Gastrocnemius medialis (tissue), 4 donors: ENCODE results near the gene GAB1. TPM values are rescaled to one million over a fixed set of nuclear protein-coding genes. Genes with fewer than 3 reads are reported as not detected.
A peak's percentile ranks its signal among the peaks of the same experiment; 100 is the strongest.

Source experiments
- ATAC-seq, 2 donors: fragments of 150-250 bp; one replicate each; pipeline ENCODE4 v1.9.1; 2016
- DNase-seq, 2 donors: peaks; one replicate each; pipeline ENCODE4 v3.0.0-alpha.2; 2019
- H3K27ac ChIP-seq, 4 donors: fragments of 200-600 bp; sonication (generic); 1 replicate in 1 of 4; 2 replicates in 3 of 4; pipeline ENCODE4 v1.5.1; 2016 to 2018; ENCODE audit warnings: mild to moderate bottlenecking in 2 of 4, moderate library complexity in 1 of 4
- H3K27me3 ChIP-seq, 3 donors: fragments of 200-600 bp; sonication (generic) in 2 of 3; 1 replicate in 1 of 3; 2 replicates in 2 of 3; pipeline versions ENCODE4 v1.5.1 to v1.6.0; 2016 to 2019; ENCODE audit warnings: mild to moderate bottlenecking in 1 of 3, moderate library complexity in 1 of 3
- H3K36me3 ChIP-seq, 2 donors: fragments of 200-600 bp; sonication (generic) in 1 of 2; one replicate each; pipeline ENCODE4 v1.5.1; 2017 to 2018
- H3K4me1 ChIP-seq, 2 donors: fragments of 200-600 bp; sonication (generic) in 1 of 2; one replicate each; pipeline ENCODE4 v1.5.1; 2016 to 2017; ENCODE audit warnings: mild to moderate bottlenecking in 2 of 2
- H3K4me3 ChIP-seq, 4 donors: fragments of 200-600 bp; sonication (generic) in 3 of 4; 1 replicate in 1 of 4; 2 replicates in 3 of 4; pipeline ENCODE4 v1.5.1; 2016 to 2019; ENCODE audit warnings: mild to moderate bottlenecking in 2 of 4
- H3K9me3 ChIP-seq, 3 donors: fragments of 200-600 bp; sonication (generic) in 2 of 3; 1 replicate in 1 of 3; 2 replicates in 2 of 3; pipeline ENCODE4 v1.5.1; 2016 to 2019
- CTCF ChIP-seq, 5 experiments: fragments of 450-650 bp in 3 of 5; fragments of 200-600 bp in 2 of 5; sonication (generic) in 2 of 5; IDR thresholded peaks in 4 of 5; conservative IDR thresholded peaks in 1 of 5; 1 replicate in 4 of 5; 2 replicates in 1 of 5; pipeline ENCODE4 v1.5.1; 2016 to 2019; ENCODE audit warnings: antibody characterized with exemption in 5 of 5, mild to moderate bottlenecking in 3 of 5, moderate library complexity in 3 of 5
- POLR2A ChIP-seq, 2 donors: fragments of 450-650 bp; IDR thresholded peaks; one replicate each; pipeline ENCODE4 v1.6.1; 2017; ENCODE audit warnings: antibody characterized with exemption in 2 of 2, mild to moderate bottlenecking in 2 of 2, moderate library complexity in 2 of 2
- in situ Hi-C, 4 donors: fragments of 200-750 bp; cut with MboI; loops; one replicate each; pipeline versions ENCODE4 v1.15.0 to v1.8.0; 2017; ENCODE audit warnings: low sequenced_read_pairs in 4 of 4
- intact Hi-C: fragments of 100-400 bp; cut with DNase I; formaldehyde crosslinking; loops from one replicate; pipeline ENCODE4 v1.15.1; 2023; ENCODE audit warnings: low total_unique reads
- total RNA-seq, 4 donors: library from RNA; depleted of rRNA; stranded (reverse); fragments of >200 nt; gene quantifications; one replicate each; pipeline versions ENCODE4 v1.1.0 to v1.2.3, GENCODE V29; 2016

Gene GAB1
- total RNA-seq, result 10 to 100 TPM; 11.4 to 27.9 (median 26.6) TPM

DNA sequence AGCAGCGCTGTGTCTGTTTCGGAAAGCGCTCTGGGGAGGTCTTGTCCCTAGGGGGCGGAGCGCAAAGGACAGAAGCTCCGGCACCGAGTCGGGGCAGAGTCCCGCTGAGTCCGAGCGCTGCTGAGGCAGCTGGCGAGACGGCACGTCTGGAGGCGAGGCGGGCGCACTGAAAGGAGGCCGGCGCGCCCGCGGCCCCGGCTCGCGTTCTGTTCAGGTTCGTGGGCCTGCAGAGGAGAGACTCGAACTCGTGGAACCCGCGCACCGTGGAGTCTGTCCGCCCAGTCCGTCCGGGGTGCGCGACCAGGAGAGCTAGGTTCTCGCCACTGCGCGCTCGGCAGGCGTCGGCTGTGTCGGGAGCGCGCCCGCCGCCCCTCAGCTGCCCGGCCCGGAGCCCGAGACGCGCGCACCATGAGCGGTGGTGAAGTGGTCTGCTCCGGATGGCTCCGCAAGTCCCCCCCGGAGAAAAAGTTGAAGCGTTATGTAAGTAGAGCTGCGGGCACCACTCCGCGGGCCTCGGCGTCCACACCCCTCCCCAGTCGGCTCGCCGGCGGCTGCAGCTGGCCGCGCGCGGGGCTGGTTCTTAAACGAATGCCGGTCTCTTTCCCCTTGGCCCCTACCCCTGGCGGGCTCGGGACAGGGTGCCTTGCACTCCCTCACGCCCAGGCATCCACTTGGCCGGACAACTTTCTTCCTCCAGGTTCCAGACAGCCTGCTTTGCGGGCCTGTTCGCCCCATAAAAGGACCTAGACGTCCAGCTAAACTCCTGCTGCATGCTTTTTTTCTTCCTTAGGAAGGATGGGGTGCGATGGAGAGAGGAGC is at the start of gene GAB1:
Gene GAB1, plus strand, starts transcription at position 96 of the 819 bp plus-strand sequence. Its CDS starts 313 bp downstream, at position 409.
- peak in 2 of 5 experiments; percentile 7 to 42 for TF ChIP-seq CTCF (IDR thresholded peaks at IDR 0.05 in 4 of 5, conservative IDR thresholded peaks at IDR 0.05 in 1 of 5)
- peak; percentile 27 to 48 for TF ChIP-seq POLR2A (IDR thresholded peaks at IDR 0.05)
- peaks cover 40 to 45% of the 10 kb centered on the region in 2 donors for H3K4me1 ChIP-seq
- DNase-seq (peak; percentile 63 to 77), ATAC-seq (peak; percentile 69 to 72)
- peak within 1 kb of the TSS; percentile 96 to 99 (median 98) for H3K27ac ChIP-seq
- peak within 1 kb of the TSS; percentile 83 to 96 (median 90) for H3K4me3 ChIP-seq
- no peaks in the 10 kb centered on the region for H3K27me3 ChIP-seq
- H3K9me3 ChIP-seq, result no peaks in the 10 kb centered on the region
- H3K36me3 ChIP-seq, result no peaks in the 10 kb centered on the region
- intact Hi-C loops (loop anchor here (1.0 to 10.0 kb wide), 6 partner anchors 46 to 176 kb away; partner anchors contain the start of genes SMARCA5 and USP38), in situ Hi-C loops (loop anchor here in 2 of 4 donors (5.0 to 25.0 kb wide), 2 partner anchors 45 to 150 kb away; no protein-coding TSS in a partner anchor)

- Histone ChIP-seq H3K27me3 (no peaks in the 10 kb centered on the region), H3K27ac (peak overlapping the region in 1 of 4 donors; percentile 2), H3K9me3 (no peaks in the 10 kb centered on the region), H3K4me1 (peaks cover 17 to 18% of the 10 kb centered on the region in 2 donors), H3K36me3 (no peaks in the 10 kb centered on the region), H3K4me3 (no peak overlapping the region)
- TF ChIP-seq CTCF (IDR thresholded peaks at IDR 0.05 in 4 of 5, conservative IDR thresholded peaks at IDR 0.05 in 1 of 5), result no peak
- TF ChIP-seq POLR2A (IDR thresholded peaks at IDR 0.05), result no peak
- ATAC-seq (no peak), DNase-seq (no peak)
- in situ Hi-C loops, result no loop called here
- intact Hi-C loops, result no loop called here
Observed at GRCh38 chr4:143287572-143287923, 49.1 kb upstream of the GAB1 start.

DNA sequence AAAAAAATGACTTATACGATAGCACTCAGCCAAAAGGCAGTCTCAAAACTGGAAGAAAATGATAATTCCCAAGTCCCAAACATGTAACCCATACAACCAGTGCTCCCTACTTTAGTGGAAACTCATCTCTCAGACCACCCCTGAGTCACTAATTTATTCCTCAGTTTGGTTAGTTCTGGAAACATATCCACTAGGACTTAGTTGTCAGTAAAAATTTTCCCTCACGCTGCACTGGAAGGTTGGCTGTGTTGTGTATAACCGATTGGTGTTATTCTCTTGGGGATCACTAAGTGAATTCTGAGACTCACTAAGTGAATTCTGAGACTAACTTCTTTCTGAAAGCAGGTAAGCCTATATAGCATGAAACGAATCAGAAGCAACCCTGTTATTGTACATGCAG is 48.5 kb upstream of the GAB1 start:
- Histone ChIP-seq H3K4me1 (peaks cover 17 to 18% of the 10 kb centered on the region in 2 donors), H3K27me3 (no peaks in the 10 kb centered on the region), H3K27ac (no peak overlapping the region), H3K36me3 (no peaks in the 10 kb centered on the region), H3K9me3 (no peaks in the 10 kb centered on the region), H3K4me3 (no peak overlapping the region)
- ATAC-seq, result no peak
- TF ChIP-seq CTCF (IDR thresholded peaks at IDR 0.05 in 4 of 5, conservative IDR thresholded peaks at IDR 0.05 in 1 of 5), result no peak
- no peak for TF ChIP-seq POLR2A (IDR thresholded peaks at IDR 0.05)
- intact Hi-C loops (no loop called here), in situ Hi-C loops (no loop called here)
- no peak for DNase-seq

DNA sequence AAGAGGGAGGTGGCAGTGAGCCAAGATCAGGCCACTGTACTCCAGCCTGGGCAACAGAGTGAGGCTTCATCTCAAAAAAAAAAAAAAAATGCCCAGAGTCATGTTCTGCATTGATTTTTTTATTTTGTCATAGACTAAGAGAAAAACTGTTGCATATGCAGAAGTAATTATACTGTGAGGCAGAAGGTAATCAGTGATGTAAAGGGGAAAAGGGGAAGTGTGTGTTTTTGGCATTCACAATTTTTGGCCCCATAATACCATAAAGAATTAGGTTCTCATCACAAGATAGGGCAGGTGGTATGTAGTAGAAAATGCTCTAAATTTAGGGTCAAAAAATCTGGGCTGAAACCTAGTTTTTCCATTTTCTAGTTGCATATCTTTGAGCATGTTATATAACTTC is 47.3 kb upstream of the GAB1 start:
- Histone ChIP-seq H3K4me1 (peaks cover 17 to 18% of the 10 kb centered on the region in 2 donors), H3K9me3 (no peaks in the 10 kb centered on the region), H3K27ac (no peak overlapping the region), H3K36me3 (no peaks in the 10 kb centered on the region), H3K4me3 (no peak overlapping the region), H3K27me3 (no peaks in the 10 kb centered on the region)
- TF ChIP-seq POLR2A (IDR thresholded peaks at IDR 0.05) (no peak), CTCF (IDR thresholded peaks at IDR 0.05 in 4 of 5, conservative IDR thresholded peaks at IDR 0.05 in 1 of 5) (no peak)
- in situ Hi-C loops, result no loop called here
- DNase-seq, result no peak
- intact Hi-C loops, result no loop called here
- no peak for ATAC-seq
